GM08714 (cell line): ENCODE data around the gene GRAMD2B.
"Not testable (repeated sequence)": the region's sequence is repeated elsewhere in the genome, so short reads cannot be mapped to it uniquely, and the experiment has no call there.

Experiments
- H3K4me3 ChIP-seq: fragments of 200-500 bp; sonication (Bioruptor generic); 2 replicates; pipeline ENCODE4 v1.5.1; 2014; ENCODE audit warnings: mild to moderate bottlenecking, low read length, inconsistent platforms
- ZNF274 ChIP-seq: IDR thresholded peaks from 2 replicates; pipeline ENCODE4 v1.6.1; 2012; ENCODE audit warnings: mild to moderate bottlenecking, low read depth, low read length

Gene GRAMD2B

DNA sequence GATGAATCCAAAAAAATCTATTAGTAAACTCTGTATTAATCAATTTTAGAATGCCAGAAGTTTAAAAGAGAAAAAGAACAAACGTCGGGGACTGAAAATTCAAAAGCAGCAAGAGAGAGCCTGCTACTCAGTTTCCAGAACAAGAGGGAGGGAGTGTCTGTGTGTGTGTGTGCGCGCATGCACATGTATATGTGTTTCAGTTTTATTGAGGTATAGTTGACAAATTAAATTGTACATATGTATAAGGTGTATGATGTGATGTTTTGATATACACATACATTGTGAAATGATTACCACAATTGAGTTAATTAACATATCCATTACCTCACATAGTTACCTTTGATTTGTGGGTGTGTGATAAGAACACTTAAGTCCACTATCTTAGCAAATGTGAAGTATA lies 27.6 kb upstream of the GRAMD2B start:
- TF ChIP-seq ZNF274, result no peak
- no peak overlapping the region for H3K4me3 ChIP-seq

DNA sequence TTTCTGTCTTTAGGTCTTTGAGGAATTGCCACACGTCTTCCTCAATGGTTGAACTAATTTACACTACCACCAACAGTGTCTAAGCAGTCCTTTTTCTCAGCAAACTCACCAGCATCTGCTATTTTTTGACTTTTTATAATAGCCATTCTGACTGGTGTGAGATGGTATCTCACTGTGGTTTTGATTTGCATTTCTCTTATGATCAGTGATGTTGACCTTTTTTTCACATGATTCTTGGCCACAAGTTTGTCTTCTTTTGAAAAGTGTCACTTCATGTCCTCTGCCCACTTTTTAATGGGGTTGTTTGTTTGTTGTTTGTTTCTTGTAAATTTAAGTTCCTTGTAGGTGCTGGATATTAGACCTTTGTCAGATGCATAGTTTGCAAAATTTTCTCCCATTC lies 26.5 kb upstream of the GRAMD2B start:
- not testable (repeated sequence) for H3K4me3 ChIP-seq

DNA sequence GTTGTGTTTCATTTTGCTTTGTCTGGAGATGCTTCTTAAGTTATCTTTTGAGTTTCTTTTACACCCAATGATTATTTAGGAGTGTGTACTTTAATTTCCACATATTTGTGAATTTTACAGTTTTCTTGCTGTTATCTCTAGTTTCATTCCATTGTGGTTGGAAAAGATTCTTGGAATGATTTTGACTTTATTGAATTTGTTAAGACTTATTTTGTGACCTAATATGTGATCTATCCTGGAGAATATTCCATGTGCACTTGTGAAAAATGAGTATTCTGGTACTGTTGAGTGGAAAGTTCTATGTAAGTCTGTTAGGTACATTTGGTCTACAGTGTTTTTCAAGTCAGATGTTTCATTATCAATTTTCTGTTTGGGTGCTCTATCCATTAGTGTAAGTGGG lies 24.4 kb upstream of the GRAMD2B start:
- no peak for TF ChIP-seq ZNF274
- no peak overlapping the region for H3K4me3 ChIP-seq

DNA sequence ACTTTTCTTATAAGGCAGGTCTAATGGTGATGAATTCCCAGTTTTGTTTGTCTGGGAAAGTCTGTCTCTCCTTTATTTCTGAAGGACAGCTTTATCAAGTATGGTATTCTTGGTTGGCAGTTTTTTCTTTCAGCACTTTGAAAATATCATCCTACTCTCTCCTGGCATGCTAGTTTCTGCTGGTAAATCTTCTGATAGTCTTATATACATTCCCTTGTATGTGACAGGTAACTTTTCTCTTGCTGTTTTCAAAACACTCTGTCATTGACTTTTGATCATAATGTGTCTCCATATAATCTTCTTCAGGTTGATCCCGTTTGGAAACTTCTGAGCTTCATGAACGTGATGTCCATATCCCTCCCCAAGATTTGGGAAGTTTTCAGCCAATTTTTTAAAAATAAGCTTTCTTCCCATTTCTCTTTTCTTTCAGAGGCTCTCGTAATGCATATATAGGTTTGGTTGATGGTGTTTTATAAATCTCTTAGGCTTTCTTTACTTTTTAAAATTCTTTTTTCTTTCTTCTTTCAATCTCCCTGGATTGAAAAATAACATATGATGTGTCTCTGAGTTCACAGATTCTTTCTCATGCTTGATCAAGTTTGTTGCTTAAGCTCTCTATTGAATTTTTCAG lies 22.5 kb upstream of the GRAMD2B start:
- no peak overlapping the region for H3K4me3 ChIP-seq
- no peak for TF ChIP-seq ZNF274

DNA sequence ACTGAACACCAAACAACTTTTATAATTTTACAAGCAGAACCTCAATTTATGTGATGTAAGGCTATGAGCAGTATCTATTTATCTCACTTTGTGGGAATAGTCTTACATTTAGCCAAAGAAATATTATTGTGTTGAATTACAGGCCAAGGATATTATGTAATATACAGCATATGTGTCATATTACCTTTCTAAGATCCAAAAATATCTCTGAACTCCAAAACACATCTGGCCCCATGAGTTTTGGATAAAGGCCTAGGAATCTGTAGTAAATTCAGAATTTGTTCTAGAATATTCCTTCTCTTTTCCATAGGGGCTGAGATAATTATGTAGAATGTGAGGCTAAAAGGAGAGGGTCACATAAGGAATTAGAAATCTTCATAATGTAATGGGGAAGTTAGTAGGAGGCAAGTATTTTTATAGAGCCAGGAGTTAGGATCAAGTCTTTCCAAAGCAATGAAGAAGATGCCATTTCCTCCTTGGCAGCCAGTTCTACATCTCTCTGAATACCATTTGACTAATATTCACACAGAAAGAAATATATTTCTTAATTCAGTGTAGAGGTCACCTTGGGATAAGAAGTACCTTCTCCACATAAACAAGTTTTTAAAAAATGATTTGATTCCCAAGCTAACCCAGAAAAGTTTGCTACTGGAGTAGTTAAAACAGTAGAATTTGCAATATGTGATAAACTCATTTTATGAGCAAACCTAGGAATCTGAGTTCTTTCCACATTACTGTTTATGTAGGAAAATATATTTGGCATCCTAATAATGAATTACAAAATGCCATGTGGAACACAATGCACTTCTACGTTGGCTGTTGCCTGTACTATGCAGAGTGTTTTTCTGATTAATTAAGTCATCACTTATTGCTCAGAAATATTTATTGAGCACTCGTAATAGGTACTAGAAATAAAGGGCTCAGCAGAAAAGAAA lies 20.3 kb upstream of the GRAMD2B start:
- TF ChIP-seq ZNF274, result no peak
- H3K4me3 ChIP-seq, result no peak overlapping the region

DNA sequence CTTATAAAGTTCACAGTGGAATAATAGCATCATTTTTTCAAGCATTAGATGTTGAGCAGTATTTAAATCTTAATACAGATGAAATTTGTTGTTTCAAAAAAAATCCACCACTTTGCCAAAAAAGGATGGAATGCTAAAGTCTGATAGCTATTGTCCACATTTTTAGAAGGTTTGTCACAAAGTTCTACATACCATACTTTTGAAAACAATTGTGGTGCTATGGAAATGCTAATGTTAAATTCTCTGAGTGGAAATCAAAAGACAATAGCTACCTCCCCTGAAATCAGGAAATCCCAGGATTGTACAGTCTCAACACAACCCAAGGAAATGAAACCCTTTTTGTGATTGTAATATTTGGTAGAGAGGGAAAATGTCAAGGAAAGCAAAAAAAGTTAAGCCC lies 19.3 kb upstream of the GRAMD2B start:
- no peak for TF ChIP-seq ZNF274
- H3K4me3 ChIP-seq, result no peak overlapping the region

DNA sequence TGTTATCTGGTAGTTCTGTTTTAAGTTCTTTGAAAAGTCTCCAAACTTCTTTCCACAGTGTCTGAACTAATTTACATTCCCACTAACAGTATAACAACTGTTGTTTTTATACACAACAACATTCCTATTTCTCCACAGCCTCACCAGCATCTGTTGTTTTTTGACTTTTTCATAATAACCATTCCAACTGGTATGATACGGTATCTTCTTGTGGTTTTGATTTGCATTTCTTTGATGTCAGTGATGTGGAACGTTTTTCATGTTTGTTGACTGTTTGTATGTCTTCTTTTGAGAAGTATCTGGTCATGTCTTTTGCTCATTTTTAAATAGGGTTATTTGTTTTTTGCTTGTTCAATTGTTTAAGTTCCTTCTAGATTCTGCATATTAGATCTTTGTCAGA lies 12.6 kb upstream of the GRAMD2B start:
- TF ChIP-seq ZNF274, result no peak
- H3K4me3 ChIP-seq, result no peak overlapping the region

DNA sequence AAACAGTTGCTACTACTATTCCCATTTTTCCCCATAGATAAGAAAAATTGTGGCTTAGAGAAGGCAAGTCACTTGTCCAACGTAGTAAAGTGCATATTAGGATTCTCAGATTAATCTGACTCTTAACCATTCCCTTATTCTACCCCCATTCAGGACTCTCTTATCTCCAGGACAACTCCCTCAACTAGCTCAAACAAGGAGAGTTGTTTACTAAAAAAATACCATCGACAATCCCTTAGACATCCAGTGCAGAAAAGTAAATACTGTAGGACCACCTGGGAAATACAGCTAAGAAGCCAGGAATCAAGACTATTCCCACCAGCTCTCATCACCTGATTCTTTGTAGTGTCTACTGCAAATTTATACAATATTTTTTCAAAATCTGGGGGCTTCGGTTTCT lies 9.4 kb upstream of the GRAMD2B start:
- TF ChIP-seq ZNF274, result no peak
- no peak overlapping the region for H3K4me3 ChIP-seq

DNA sequence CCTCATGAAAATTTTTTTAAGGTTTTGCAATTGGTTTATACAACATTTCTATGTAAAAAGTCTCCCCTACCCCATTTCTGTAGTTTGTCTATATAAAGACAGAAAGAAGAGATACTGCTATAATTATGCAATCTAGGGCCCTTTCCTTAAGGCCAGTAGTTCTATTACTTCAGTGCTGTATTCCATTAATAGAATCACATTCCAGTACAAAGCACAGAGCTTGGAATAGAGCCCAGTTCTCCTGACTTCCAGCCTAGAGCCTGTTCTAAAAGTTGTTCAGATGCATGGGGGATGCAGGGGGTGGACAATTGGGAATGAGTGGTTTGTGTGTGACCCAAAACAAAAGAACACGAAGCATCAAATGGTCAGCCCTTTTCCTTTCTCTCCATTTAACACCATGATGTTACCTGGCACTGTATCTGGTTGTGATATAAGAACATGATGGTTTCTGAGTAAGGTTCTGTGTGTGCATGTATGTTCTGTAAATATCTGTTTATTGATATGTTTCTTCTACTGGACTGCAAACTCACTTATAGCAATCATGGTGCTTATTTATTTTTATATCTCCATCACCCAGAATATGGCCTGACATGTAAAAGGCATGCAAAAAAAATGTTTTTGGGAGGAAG lies 8.2 kb upstream of the GRAMD2B start:
- no peak for TF ChIP-seq ZNF274
- H3K4me3 ChIP-seq, result no peak overlapping the region

DNA sequence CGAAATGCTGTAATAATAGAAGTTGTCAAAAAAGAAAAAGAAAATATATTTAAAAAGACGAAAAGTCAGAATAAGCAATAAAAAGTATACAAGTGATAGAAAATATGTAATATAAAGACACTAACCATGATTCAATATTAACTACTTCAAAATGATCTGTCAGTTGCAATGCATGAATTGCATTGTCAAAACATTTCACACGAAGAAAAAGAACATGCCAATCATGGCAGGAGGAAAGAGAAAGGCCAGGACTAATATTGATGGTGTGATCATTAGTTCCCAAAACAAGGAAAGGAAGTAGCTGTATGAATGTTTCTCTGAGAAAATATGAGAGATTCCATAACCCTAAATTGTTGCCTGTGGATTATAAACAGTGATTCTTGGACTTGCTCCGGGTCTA lies 7.4 kb upstream of the GRAMD2B start:
- TF ChIP-seq ZNF274, result no peak
- no peak overlapping the region for H3K4me3 ChIP-seq

DNA sequence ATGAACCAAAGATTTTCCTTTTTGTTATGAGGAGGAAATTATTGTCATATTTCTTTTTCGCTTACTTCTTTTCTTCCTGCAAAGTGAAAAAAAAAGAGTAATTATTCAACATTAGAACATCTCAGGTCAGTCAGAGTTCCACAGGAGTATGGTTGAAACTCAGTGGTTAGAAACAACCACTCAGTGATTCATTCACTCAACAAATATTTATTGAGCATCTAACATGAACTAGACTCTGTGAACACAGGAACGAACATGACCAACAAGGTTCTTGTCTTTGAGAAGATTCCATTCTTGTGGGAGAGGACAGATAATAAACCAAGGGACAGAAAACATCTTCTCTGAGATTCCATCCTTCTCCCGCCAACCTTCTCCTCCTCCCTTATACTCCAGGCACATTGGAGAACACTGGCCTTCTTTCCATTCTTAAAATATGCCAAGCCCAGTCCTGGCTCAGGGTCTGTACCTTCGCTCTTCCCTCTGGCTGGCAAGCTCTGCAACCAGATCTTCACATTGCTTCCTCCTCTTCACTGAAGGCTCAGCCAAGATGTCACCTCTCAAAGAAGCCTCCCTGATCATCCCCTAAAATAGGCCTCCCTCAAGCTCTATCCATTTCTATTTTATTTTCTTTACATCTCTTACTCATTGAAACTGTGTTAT lies 6.8 kb upstream of the GRAMD2B start:
- no peak overlapping the region for H3K4me3 ChIP-seq
- no peak for TF ChIP-seq ZNF274

DNA sequence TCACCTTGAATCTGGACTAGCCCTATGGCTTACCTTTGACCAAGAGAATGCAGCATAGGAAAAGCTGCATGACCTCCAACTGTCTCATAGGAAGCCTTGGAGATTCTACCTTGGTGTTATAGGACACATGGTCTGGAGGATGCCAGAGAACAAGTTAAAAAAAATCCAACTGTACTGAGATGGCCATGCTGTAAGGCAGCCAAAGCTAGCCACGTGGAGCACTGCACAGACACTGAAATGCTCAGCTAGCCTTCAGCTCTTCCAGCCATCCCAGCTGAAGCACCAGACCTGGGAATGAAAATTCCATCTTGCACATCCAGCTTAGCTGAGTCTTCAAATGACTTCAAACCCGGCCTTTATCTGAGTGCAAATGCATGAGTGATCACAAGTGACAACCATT lies 6.0 kb upstream of the GRAMD2B start:
- H3K4me3 ChIP-seq, result no peak overlapping the region
- no peak for TF ChIP-seq ZNF274

DNA sequence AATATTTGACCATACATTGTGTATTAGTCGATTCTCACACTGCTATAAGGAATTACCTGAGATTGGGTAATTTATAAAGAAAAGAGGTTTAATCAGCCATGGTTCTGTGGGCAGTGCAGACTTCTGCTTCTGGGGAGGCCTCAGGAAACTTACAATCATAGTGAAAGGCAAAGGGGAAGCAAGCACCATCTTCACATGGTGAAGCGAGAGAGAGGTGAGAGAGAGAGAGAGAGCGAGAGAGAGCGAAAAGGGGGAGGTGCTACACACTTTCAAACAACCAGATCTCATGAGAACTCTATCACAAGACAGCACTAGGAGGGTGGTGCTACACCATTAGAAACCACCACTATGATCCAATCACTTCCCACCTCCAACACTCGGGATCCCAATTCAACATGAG lies 4.1 kb upstream of the GRAMD2B start:
- no peak for TF ChIP-seq ZNF274
- H3K4me3 ChIP-seq, result no peak overlapping the region

DNA sequence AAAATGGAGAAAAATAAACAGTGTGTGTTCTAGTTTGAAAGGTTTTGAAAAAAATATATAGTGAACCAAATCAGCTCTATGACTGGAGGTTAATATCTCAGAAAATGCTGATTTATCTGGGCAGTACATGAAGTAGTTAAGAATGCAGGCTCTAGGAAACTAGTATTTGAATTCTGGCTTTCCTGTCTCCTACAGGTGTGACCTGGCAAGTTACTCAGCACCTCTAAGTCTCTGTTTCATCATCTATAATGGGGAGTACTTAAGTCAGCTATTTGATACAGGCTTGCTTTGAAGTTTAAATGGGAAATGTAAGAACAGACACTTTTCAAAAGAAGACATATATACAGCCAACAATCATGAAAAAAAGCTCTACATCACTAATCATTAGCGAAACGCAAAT lies 5.2 kb downstream of the GRAMD2B start:
- no peak overlapping the region for H3K4me3 ChIP-seq
- TF ChIP-seq ZNF274, result no peak

DNA sequence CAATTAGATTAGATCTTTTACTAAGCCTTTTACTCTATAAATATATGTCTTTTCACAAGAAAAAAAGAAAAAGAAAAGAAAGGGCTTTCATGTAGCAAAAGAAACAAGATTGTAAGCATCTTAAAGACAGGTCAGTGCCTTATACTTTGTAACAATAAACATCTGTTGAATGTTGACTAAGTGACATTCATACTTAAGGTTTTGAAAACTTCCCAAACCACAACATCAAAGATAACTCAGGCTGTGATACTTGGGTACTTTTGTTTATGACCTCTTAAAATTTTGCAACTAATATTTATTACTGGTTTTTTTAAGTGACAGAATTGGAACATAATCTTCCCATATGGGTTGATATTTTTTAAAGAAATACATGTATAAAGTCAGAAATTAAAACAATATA lies 7.4 kb downstream of the GRAMD2B start:
- TF ChIP-seq ZNF274, result no peak
- no peak overlapping the region for H3K4me3 ChIP-seq

DNA sequence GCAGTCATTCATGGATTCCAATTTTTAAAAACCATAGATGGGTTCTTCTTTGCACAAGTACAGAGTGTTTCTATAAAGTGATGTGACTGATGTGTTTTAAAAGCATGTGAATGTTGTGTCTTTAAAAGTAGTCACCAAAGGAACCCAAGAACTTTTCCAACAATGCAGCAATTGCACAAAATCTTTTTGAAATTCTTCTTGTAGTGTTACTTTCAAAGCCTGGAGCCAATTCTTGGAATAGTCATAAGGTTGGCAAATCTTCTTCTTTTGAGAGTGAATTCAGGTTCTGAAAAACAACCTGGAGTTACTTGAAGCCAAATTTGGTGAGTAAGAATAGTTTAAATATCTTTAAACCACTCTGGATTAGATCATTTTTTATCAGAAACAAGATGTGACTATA lies 10.5 kb downstream of the GRAMD2B start:
- no peak overlapping the region for H3K4me3 ChIP-seq
- TF ChIP-seq ZNF274, result no peak
